GOT3 (cell line): ENCODE results near the gene SYDE1.
"Not testable (repeated sequence)": the region's sequence is repeated elsewhere in the genome, so short reads cannot be mapped to it uniquely, and the experiment has no call there.

Experiments
- DNase-seq: peaks from one replicate; lab custom pipeline; 2025; ENCODE audit warnings: mixed read lengths; lab: John Stamatoyannopoulos, UW

The SYDE1 gene, protein sequence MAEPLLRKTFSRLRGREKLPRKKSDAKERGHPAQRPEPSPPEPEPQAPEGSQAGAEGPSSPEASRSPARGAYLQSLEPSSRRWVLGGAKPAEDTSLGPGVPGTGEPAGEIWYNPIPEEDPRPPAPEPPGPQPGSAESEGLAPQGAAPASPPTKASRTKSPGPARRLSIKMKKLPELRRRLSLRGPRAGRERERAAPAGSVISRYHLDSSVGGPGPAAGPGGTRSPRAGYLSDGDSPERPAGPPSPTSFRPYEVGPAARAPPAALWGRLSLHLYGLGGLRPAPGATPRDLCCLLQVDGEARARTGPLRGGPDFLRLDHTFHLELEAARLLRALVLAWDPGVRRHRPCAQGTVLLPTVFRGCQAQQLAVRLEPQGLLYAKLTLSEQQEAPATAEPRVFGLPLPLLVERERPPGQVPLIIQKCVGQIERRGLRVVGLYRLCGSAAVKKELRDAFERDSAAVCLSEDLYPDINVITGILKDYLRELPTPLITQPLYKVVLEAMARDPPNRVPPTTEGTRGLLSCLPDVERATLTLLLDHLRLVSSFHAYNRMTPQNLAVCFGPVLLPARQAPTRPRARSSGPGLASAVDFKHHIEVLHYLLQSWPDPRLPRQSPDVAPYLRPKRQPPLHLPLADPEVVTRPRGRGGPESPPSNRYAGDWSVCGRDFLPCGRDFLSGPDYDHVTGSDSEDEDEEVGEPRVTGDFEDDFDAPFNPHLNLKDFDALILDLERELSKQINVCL

DNA sequence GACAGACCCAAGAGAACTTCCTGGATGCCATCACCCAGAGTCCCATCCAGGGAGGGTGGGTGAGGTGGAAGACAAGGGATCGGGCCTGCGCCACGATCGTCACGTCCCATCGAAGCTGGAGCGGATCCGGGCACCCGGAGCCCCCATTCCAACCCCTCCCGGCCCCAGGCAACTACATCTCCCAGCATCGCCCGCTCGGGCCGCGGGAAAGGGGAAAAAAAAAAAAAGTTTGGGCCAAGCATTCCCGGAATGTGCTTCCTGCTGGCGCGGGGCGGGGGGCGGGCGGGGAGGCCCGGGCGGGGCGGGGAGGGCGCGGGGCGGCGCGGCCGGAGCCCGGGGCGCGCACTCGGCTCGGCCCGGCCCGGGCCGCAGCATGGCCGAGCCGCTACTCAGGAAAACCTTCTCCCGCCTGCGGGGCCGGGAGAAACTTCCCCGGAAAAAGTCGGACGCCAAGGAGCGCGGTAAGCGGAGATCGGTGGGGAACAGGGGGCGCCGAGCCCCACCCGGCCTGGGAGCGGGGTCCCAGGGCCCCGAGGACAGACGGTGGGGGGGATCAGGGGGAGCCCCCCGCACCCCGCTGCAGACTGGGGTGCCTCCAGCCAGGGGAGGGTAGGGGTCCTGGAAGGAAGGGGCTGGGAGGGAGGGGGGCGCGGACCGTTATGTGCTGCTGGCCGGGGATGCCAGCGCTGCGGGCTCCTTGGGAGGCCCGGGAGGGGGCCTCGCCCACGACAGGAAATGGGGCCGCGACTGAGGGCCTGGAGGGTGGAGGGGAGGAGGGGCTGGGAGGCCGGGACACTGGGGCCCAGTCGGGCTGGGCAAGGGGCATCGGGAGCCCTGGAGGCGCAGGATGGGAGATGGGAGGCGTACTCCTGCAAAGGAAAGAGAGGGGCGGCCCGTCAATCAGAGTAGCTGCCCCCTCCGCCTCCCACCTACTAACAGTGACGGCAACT, at the start of gene SYDE1:
SYDE1 (plus strand) TSS at position 341 of the 950 bp plus-strand sequence; CDS start at position 374, 33 bp downstream.
- DNase-seq = no peak

DNA sequence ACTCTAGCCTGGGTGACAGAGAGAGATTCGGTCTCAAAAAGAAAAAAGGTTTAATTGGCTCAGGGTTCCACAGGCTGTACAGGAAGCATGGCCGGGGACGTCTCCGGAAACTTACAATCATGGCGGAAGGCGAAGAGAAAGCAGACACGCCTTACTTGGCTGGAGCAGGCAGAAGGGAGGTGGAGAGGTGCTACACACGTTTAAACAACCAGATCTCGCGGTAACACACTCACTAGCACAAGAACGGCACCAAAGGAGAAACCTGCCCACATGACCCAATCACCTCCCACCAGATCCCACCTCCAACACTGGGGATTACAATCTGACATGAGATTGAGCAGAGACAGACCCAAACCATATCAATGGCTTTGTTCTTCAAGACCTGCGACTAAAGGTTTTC, 45.2 kb upstream of the SYDE1 start:
- no peak for DNase-seq

GRCh38 chr19:15070386-15070785, 36.8 kb upstream of the SYDE1 start:
- not testable (repeated sequence) for DNase-seq

DNA sequence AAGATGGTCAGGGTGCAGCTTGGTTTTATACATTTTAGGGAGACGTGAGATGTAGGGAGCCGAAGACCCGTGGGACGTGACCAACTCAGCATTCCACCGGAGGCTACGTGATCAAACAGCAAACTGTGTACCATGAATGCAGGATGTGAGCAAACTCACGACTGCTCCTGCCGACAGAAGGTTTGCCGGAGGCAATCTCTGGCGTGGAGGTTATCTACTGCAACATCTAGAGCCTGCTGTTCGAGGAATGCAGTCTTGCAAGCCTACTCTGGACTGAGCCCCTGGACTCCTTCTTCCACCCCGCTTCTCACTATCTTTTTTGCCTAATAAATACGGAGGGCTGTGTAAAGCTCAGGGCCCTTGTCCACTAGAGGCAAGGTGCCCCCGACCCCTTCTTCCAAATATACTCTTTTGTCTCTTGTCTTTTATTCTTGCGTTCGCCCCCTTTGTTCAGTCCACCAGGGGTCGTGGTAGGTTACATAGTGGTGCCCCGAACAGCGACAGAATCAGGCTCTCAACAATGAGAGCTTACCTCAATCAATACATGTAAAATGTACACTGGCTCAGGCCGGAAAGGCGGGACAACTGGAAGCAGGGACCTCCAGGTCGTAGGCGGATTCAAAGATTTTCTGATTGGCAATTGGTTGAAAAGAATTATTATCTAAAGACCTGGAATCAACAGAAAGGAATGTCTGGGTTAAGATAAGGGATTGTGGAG, 34.1 kb upstream of the SYDE1 start:
- DNase-seq = no peak

GRCh38 chr19:15074371-15074770, 32.8 kb upstream of the SYDE1 start:
- no peak for DNase-seq

DNA sequence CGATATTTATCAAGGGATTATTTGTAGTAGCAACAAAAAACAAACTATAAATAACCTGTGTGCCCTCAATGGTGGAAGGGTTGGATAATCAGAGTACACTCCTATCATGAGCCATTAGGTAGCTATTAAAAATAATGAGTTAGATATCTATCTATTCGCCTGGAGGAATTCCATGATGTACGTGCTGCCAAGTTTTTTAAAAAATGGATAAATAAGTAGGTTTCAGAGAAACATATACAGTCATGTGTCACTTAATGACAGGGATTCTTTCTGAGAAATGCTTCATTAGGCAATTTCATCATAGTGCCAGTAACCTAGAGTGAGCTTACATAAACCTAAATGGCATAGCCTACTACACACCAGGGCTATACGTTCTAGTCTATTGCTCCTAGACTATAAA, 31.4 kb upstream of the SYDE1 start:
- no peak for DNase-seq

DNA sequence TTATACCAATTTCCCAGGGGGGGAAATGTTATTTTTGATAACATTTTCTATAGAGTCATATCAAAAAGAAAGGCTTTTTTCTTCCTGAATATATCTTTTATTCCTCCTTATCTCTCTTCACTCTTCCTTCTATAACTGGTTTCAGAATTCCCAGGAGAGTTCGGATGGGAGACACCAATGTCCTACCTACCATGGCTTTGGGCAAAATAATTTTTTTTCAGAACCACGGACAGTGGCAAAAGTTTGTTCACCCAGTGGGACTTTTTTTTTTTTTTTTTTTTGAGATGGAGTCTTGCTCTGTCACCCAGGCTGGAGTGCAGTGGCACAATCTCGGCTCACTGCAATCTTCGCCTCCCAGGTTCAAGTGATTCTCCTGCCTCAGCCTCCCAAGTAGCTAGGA, 27.2 kb upstream of the SYDE1 start:
- not testable (repeated sequence) for DNase-seq

DNA sequence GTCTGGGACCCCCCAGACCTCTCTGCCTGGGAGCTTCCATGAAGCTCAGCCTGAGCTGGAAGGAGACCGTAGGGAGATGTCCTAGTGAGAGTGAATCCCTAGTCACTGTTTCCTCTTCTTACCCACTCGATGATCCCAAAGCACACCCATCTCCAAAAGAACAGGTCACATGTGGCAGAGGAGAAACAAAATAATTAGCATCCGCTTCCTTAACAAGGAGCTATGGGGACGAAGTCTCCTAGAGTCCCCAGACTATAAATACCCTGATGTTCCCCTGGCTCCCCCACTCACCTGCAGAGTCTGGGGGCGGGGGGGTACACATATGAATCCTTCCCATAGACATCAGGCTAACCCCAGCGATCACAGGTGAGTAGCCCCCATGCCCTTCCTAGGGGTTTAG, 25.3 kb upstream of the SYDE1 start, which contains the start of gene OR1I1:
OR1I1 (plus strand) TSS at position 301 of the 400 bp plus-strand sequence. CDS start 4,855 bp downstream, outside the sequence.
- DNase-seq = no peak

GRCh38 chr19:15087182-15087581, 20.0 kb upstream of the SYDE1 start:
- DNase-seq = no peak

DNA sequence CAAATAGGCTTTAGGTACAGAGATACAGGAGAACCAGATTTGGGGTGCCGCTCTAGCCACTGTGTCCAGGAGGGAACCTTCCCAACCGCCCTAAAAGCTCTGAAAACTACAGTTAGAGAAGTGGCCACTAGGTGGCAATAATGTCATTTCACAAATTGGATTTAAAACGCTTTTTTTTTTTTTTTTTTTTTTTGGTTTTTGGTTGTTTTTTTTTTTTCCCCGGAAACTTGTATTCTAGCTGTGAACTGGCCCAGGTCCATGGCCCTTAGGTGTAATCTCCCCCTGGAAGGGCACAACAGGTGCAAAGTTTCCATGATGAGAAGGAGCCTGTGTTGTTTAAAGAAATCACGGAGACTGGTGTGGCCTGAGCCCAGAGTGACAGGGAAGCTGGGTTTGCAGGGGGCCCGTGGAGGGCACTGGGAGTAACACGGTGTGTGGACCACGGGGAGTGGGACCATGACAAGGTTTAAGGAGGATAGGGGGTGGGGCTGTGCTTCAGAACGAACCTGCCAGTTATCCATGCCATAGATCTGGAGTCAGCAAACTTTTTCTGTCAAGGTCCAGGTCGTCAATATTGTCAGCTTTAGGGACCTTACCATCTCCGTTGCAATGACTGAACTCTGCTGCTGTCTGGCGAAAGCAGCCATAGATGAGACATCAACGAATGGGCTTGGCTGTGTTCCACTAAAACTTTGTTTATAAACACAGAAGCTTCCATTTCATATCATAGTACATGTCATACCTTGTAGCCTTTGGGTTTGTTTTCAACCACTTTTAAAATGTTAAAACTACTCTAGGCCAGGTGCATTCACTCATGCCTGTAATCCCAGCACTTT, 15.1 kb upstream of the SYDE1 start:
- no peak for DNase-seq

GRCh38 chr19:15093001-15093400, 14.2 kb upstream of the SYDE1 start:
- DNase-seq = no peak

DNA sequence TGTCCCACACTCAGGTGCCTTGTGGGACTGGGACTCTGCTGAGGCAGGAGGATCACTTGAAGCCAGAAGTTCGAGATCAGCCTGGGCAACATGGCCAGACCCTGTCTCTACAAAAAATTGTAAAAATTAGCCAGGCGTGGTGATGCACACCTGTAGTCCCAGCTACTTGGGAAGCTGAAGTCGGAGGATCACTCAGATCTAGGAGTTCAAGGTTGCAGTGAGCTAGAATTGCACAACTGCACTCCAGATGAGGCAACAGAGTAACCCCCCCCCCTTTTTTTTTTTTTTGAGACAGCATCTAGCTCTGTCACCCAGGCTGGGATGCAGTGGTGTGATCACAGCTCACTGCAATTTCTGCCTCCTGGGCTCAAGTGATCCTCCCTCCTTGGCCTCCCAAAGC, 11.0 kb upstream of the SYDE1 start:
- no peak for DNase-seq

GRCh38 chr19:15097980-15098379, 9.2 kb upstream of the SYDE1 start:
- DNase-seq = not testable (repeated sequence)

- no peak for DNase-seq
Observed at GRCh38 chr19:15098460-15098859, 8.7 kb upstream of the SYDE1 start.

DNA sequence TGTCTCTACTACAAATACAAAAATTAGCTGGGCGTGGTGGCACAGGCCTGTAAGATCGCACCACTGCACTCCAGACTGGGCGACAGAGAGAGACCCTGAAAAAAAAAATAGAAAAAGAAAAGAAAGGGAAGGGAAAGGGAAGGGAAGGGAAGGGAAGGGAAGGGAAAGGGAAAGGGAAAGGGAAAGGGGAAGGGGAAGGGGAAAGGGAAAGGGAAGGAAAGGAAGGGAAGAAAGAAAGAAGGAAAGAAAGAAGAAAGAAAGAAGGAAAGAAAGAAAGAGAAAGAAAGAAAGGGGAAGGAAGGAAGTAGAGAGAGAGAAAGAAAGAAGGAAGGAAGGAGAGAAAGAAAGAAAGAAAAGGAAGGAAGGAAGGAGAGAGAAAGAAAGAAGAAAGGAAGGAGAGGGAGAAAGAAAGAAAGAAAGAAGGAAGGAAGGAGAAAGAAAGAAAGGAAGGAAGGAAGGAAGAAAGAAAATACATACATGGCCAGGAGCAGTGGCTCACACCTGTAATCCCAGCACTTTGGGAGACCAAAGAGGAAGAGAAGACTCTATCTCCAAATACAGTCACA, 8.1 kb upstream of the SYDE1 start:
- DNase-seq = no peak

DNA sequence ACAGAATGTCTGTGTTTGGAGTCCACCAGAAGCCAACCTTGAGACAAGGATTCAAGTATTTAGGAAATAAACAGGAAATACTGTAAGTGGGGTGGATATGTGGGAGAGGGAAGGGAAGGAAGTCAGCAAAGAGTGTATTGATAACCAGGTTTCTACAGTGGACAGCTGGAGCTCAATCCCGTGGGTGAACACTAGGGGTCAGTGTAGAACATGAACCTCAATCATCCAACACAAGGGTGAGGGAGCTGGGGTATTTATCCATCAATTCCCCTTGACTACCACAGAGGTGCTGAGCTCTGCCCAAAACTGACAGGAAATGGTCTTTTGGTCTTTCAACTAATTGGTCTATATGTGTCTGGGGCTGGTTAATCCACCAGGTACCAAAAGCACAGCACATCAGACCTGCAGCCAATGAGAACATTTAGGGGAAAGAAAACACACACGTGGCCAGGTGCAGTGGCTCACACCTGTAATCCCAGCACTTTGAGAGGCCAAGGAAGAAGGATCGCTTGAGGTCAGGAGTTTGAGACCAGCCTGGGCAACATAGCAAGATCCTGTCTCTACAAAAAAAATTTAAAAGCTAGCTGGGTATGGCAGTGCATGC, 5.6 kb upstream of the SYDE1 start:
- DNase-seq = no peak

- no peak for DNase-seq
Observed at GRCh38 chr19:15104003-15104402, 3.2 kb upstream of the SYDE1 start.

DNA sequence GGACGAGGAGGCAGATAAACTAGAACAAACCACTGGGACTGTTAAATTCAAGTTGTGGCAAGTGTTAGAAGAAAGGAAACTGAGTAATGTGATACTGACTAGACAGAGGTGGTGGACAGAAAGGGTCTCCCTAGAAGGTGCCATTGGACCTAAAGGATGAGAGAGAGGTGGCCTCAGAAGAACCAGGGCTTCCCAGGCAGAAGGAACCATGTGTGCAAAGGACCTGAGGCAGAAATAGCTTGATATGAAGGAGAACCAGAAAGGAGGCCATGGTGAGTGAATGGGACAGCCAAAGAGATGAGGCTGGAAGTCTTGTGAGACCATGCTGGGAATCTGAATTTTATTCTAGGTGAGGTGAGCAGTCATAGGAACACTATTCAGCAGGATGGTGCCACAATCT, 2.8 kb upstream of the SYDE1 start:
- DNase-seq = no peak

GRCh38 chr19:15105044-15105443, 2.2 kb upstream of the SYDE1 start:
- DNase-seq = no peak
